Epithelial cell of esophagus (primary cell): Measurements from ENCODE around the gene RUBCNL.
A peak's percentile ranks its signal among the peaks of the same experiment; 100 is the strongest.
"Not testable (repeated sequence)": the region's sequence is repeated elsewhere in the genome, so short reads cannot be mapped to it uniquely, and the experiment has no call there.

Source experiments
- DNase-seq: peaks from one replicate; pipeline ENCODE4 v3.0.0; 2010; ENCODE audit warnings: low read depth
- H3K4me3 ChIP-seq: 2 replicates; pipeline ENCODE4 v1.5.1; 2011; ENCODE audit warnings: mild to moderate bottlenecking, low read length, control low read depth
- TF ChIP-seq, protein P1 (sequence below): IDR thresholded peaks from 2 replicates; pipeline ENCODE4 v1.5.1; 2011; ENCODE audit warnings: low read depth, mild to moderate bottlenecking, low read length, control low read depth, inconsistent platforms; ENCODE audit not compliant: insufficient read depth; ENCODE audit errors: missing control alignments

RUBCNL gene, protein sequence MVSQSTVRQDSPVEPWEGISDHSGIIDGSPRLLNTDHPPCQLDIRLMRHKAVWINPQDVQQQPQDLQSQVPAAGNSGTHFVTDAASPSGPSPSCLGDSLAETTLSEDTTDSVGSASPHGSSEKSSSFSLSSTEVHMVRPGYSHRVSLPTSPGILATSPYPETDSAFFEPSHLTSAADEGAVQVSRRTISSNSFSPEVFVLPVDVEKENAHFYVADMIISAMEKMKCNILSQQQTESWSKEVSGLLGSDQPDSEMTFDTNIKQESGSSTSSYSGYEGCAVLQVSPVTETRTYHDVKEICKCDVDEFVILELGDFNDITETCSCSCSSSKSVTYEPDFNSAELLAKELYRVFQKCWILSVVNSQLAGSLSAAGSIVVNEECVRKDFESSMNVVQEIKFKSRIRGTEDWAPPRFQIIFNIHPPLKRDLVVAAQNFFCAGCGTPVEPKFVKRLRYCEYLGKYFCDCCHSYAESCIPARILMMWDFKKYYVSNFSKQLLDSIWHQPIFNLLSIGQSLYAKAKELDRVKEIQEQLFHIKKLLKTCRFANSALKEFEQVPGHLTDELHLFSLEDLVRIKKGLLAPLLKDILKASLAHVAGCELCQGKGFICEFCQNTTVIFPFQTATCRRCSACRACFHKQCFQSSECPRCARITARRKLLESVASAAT

DNA sequence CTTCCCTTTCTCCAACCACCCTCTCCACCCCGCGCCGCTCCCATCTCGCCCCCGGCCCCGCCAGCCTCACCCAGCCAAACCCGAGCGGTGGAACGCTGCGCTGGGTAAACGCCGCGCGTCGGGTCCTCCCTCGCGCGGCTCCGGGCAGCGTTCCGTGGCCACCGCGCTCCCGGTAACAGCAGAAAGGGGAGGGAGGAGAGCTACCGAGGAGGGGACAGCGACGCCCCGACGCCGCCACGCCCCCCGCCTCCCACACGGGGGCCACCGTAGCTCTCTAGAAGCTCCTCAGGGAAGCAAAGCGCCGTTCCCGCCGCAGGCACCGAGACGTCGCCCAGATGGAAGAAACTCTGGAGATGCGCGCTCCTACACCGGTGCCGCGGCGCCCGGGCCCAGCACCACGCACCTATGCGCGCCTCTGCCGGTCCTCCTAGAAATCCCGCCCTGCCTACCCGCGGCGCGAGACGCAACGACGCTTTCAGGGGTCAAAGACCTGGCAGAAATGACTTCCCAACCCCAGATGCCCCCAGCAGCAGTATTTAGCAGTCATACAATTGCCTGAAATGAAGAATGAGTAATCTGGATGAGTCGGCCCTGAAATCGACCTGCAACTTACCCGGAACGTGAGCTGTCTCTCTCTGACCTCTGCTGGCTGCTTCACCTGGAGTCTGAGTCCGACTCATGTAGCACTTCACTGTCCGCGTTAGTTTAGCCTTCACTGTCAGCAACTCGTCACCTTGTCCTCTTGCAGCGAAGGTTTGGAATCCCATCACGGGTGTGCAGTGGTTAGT is at the start of gene RUBCNL:
RUBCNL (minus strand) TSS at position 189 of the 788 bp plus-strand sequence. CDS start 14,777 bp downstream, outside the sequence.
- peak within 1 kb of the TSS; percentile 18 for H3K4me3 ChIP-seq
- TF ChIP-seq, protein P1, sequence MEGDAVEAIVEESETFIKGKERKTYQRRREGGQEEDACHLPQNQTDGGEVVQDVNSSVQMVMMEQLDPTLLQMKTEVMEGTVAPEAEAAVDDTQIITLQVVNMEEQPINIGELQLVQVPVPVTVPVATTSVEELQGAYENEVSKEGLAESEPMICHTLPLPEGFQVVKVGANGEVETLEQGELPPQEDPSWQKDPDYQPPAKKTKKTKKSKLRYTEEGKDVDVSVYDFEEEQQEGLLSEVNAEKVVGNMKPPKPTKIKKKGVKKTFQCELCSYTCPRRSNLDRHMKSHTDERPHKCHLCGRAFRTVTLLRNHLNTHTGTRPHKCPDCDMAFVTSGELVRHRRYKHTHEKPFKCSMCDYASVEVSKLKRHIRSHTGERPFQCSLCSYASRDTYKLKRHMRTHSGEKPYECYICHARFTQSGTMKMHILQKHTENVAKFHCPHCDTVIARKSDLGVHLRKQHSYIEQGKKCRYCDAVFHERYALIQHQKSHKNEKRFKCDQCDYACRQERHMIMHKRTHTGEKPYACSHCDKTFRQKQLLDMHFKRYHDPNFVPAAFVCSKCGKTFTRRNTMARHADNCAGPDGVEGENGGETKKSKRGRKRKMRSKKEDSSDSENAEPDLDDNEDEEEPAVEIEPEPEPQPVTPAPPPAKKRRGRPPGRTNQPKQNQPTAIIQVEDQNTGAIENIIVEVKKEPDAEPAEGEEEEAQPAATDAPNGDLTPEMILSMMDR, result peak; percentile 6
- DNase-seq, result peak; percentile 75

DNA sequence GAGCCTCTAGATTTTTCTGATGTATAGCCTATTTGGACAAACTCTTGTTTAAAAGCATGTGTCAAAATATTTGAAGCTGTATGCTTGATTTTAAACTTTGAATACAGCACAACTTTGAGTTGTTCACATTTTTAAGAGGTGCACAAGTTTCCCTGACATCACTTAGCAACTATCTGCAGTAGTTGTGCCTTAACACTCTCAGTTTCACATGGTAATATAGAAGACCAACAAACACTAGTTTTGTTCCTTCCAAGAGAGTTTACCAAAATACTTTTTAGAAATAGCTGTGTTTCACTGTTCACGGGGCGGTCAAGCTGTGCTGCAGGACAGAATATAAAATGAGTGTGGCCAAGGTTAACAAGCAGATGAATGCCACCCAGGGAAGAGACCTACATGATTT is 42.5 kb upstream of the RUBCNL start:
- H3K4me3 ChIP-seq, DNase-seq: not testable (repeated sequence)

DNA sequence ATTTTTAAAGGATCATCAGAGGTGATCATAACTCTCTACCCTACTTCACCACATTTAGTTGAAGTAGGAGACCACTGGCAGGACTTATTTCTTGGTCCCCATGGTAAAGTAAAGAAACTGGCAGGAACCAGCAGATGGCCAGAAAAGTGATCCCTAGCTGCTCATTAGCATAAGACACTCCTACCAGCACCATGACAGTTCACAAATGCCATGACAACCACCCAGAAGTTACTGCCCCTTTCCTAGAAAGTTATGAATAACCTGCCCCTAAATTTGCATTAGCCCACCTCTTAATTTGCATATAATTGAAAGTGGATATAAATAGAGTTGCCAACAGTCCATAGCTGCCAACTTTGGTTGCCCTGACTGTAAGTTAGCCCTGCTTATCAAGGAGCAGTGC is 18.4 kb upstream of the RUBCNL start:
- TF ChIP-seq, protein P1, result no peak
- H3K4me3 ChIP-seq, result no peak overlapping the region
- DNase-seq, result no peak

DNA sequence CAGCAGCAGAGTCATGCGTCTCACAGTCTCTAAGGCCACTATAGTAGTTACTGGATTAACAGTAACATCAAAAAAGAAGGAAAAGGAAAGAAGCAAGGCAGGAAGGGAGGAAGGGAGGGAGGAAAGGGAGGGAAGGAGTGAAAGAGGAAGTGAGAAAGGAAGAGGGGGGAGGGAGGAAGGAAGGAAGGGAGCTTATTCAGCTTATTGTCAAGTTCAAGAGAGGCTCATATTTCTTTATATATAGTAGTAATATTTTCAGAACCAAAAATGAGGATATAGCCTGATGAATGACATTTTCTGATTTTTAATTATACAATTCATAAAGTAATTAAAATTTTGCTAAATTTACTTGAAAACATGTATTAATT is 17.7 kb upstream of the RUBCNL start:
- DNase-seq, result no peak
- TF ChIP-seq, protein P1, result no peak
- H3K4me3 ChIP-seq, result no peak overlapping the region

DNA sequence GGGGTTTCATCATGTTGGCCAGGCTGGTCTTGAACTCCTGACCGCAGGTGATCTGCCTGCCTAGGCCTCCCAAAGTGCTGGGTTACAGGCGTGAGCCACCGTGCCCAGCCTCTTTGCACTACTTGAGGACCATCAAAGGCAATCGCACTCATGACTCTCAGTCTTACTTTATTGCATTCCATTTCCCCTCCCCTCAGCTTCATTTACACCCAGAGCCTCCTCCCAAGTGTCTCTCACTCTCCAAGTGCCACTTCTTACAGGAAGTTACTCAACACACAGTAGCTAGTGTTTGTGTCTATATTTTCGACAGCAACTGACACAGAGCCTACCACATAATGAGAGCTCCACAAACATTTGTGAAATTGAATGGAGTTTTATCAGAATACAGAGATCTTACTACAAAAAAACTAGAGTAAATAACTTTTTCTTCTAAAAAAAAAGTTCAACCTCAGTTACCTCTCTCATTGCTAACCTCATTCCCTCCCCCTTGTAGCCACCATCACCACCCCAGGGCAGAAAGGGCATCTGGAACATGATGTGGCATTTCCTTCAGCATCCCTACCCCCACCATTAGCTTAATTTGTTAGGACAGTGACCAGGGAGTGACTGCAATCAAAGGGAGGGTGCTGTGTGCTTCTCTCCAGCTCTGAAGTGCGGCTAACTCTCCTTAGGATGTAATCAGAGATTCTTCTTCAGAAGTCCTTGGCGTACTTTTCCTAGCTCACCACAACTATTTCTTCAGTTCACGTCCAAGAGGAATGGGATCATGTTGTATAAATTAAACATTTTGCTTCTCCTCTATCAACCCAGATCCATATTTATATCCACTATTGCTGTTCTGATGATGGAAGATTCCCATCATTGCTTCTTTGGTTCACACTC is 17.0 kb upstream of the RUBCNL start:
- no peak overlapping the region for H3K4me3 ChIP-seq
- TF ChIP-seq, protein P1, result no peak
- no peak for DNase-seq

DNA sequence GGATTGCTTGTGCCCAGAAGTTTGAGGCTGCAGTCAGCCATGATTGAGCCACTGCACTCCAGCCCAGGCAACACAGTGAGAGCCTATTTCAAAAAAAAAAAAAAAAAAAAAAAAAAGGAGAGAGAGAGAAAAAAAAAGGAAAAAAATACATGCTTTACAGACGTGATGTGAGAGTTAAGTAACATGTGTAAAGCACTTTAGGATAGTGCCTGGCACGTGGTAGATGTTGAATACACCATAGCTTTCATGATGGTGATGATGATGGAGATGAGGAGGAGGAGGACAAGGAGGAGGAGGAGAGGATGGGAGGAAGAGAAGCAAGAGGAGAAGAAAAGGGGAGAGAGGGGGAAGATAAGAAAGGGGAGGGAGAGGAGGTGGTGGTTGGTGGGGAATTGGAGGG is 15.1 kb upstream of the RUBCNL start:
- DNase-seq, result no peak
- TF ChIP-seq, protein P1, result no peak
- no peak overlapping the region for H3K4me3 ChIP-seq
